ENCODE results near the gene DBNDD2.

- no peak for TF ChIP-seq POLR2AphosphoS5 (IDR thresholded peaks at IDR 0.05; ENCODE audit: low read depth, low read length)
- TF ChIP-seq POLR2A (IDR thresholded peaks at IDR 0.05; ENCODE audit: low read depth, low read length): no peak
Measured at GRCh38 chr20:45425561-45425960, 17.5 kb downstream of the DBNDD2 start.
